GM12892 (cell line): Measurements from ENCODE around the gene JPH3.

ENCODE experiments used
- POLR2A ChIP-seq: IDR thresholded peaks from 2 replicates; pipeline ENCODE4 v1.6.1; 2011; ENCODE audit warnings: low read depth, low read length, control low read depth
- POLR2AphosphoS5 ChIP-seq: IDR thresholded peaks from 2 replicates; pipeline ENCODE4 v1.6.1; 2011; ENCODE audit warnings: low read depth, low read length, control low read depth

DNA sequence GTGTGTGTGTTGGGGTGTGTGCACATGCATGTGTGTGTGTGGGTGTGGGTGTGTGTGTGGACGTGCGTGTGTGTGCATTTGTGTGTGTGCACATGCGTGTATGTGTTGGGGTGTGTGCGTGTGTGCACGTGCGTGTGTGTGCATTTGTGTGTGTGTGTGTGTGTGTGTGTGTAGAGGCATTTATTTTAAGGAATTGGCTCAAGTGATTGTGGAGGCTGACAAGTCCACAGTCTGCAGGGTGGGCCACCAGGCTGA lies 37.9 kb upstream of the JPH3 start:
- TF ChIP-seq POLR2AphosphoS5 (no peak), POLR2A (no peak)
